GM12891 (cell line): ENCODE measurements around the gene SLC22A23.

ENCODE experiments used
- PAX5 ChIP-seq: IDR thresholded peaks from 2 replicates; pipeline ENCODE4 v1.6.1; 2011; ENCODE audit warnings: low read length, moderate library complexity, mild to moderate bottlenecking; ENCODE audit not compliant: insufficient read depth, severe bottlenecking
- POLR2A ChIP-seq: IDR thresholded peaks from 2 replicates; pipeline ENCODE4 v1.6.1; 2011; ENCODE audit warnings: low read depth, low read length, control low read depth
- POLR2AphosphoS5 ChIP-seq: IDR thresholded peaks from 2 replicates; pipeline ENCODE4 v1.6.1; 2011; ENCODE audit warnings: low read depth, low read length, control low read depth
- TAF1 ChIP-seq: IDR thresholded peaks from 2 replicates; pipeline ENCODE4 v1.6.1; 2011; ENCODE audit warnings: low read depth, low read length, control low read depth

- TF ChIP-seq POLR2A: no peak
- TF ChIP-seq POLR2AphosphoS5: no peak
- TF ChIP-seq PAX5: no peak
- no peak for TF ChIP-seq TAF1
Measured at GRCh38 chr6:3297909-3298308, 158.9 kb downstream of the SLC22A23 start.
